Measurements from ENCODE around the gene MYO1D. TPM values are rescaled to one million over a fixed set of nuclear protein-coding genes. Genes with fewer than 3 reads are reported as not detected.
"Not testable (repeated sequence)": the region's sequence is repeated elsewhere in the genome, so short reads cannot be mapped to it uniquely, and the experiment has no call there.

MYO1D gene
- total RNA-seq, 1 experiment from 2014 or later, result 41.2 TPM

GRCh38 chr17:32673964-32674363 lies 203.0 kb downstream of the MYO1D start:
- no peak for DNase-seq (ENCODE audit: low read depth)

- no peak for DNase-seq (ENCODE audit: low read depth)
Observed at GRCh38 chr17:32672711-32673110, 204.2 kb downstream of the MYO1D start.

- DNase-seq (ENCODE audit: low read depth), result peak; percentile 2
Observed at GRCh38 chr17:32671896-32672295, 205.0 kb downstream of the MYO1D start.

GRCh38 chr17:32664936-32665583 lies 211.9 kb downstream of the MYO1D start:
- no peak for DNase-seq (ENCODE audit: low read depth)

- DNase-seq (ENCODE audit: low read depth), result no peak
Observed at GRCh38 chr17:32660496-32660985, 216.4 kb downstream of the MYO1D start.

- DNase-seq (ENCODE audit: low read depth), result peak; percentile 50
Observed at GRCh38 chr17:32659419-32659842, 217.5 kb downstream of the MYO1D start.

- DNase-seq (ENCODE audit: low read depth), result no peak
Observed at GRCh38 chr17:32658470-32659418, 218.2 kb downstream of the MYO1D start.

GRCh38 chr17:32656886-32657285 lies 220.0 kb downstream of the MYO1D start:
- DNase-seq (ENCODE audit: low read depth), result no peak

GRCh38 chr17:32654324-32654723 lies 222.6 kb downstream of the MYO1D start:
- DNase-seq (ENCODE audit: low read depth), result no peak

- no peak for DNase-seq (ENCODE audit: low read depth)
Observed at GRCh38 chr17:32651084-32651483, 225.8 kb downstream of the MYO1D start.

GRCh38 chr17:32648450-32648849 lies 228.5 kb downstream of the MYO1D start:
- no peak for DNase-seq (ENCODE audit: low read depth)

- no peak for DNase-seq (ENCODE audit: low read depth)
Observed at GRCh38 chr17:32646941-32647340, 230.0 kb downstream of the MYO1D start.

GRCh38 chr17:32641514-32641913 lies 235.4 kb downstream of the MYO1D start:
- not testable (repeated sequence) for DNase-seq (ENCODE audit: low read depth)

GRCh38 chr17:32636598-32637218 lies 240.2 kb downstream of the MYO1D start:
- DNase-seq (ENCODE audit: low read depth), result no peak

- no peak for DNase-seq (ENCODE audit: low read depth)
Observed at GRCh38 chr17:32634167-32634566, 242.8 kb downstream of the MYO1D start.

- DNase-seq (ENCODE audit: low read depth), result no peak
Observed at GRCh38 chr17:32631341-32632096, 245.4 kb downstream of the MYO1D start.

- DNase-seq (ENCODE audit: low read depth), result no peak
Observed at GRCh38 chr17:32629563-32630190, 247.2 kb downstream of the MYO1D start.

GRCh38 chr17:32628271-32629044 lies 248.5 kb downstream of the MYO1D start:
- DNase-seq (ENCODE audit: low read depth), result no peak

- DNase-seq (ENCODE audit: low read depth), result no peak
Observed at GRCh38 chr17:32627239-32627996, 249.5 kb downstream of the MYO1D start.

Measured in RPMI7951 (cell line).